Stimulated activated CD8-positive, alpha-beta memory T cell treated with anti-CD3 and anti-CD28 coated beads, Interleukin-15, amount 100 ng/mL, for 48 hours (primary cell): Measurements from ENCODE around the gene FGGY.
"Not testable (repeated sequence)": the region's sequence is repeated elsewhere in the genome, so short reads cannot be mapped to it uniquely, and the experiment has no call there.

Source experiments
- DNase-seq, 2 donors: peaks; one replicate each; pipeline ENCODE4 v3.0.0-alpha.2; 2020; ENCODE audit warnings: low read depth in 2 of 2

The FGGY gene

DNA sequence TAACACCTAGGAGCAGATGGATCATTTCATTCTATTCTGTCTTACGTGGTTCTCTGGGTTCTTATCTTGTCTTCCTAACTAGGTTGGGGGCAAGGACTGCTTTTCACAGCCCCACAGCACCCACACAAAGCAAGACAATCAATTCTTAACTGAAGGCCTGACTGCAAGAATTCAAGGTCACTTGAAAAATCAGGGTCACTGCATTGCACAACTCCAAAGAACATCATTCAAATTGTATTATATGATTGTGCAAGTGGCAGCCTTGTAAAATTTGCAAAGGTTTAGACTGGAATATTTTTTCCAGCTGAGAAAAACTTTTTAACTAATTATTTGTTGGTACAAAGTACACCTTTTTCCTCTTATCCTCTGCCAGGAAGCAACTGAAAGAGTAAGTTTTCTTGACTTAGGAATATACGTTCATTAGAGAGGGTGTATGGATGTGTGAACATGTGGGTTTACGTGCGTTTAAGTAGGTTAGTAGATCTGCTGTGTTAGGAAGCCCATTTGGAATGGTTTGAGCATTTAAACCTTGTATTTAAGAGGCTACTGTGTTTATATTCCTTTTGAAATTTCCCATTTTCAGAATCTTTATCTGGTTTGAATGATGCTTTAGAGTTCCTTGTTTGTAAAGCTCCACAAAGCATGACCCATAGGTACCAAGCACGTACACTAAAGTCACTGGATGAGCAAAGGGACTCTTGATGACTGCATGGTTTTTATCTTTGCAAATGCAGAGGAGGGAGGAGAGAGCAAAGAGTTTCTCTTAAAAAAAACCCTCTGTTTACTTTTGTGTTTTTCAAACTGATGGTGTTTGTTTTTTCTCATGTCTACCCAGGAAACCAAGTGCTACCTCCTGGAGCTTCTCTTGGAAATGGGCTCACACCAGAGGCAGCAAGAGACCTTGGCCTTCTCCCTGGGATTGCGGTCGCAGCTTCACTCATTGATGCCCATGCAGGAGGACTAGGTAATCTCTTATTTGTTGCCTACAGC is 214.9 kb downstream of the FGGY start:
- DNase-seq = no peak

DNA sequence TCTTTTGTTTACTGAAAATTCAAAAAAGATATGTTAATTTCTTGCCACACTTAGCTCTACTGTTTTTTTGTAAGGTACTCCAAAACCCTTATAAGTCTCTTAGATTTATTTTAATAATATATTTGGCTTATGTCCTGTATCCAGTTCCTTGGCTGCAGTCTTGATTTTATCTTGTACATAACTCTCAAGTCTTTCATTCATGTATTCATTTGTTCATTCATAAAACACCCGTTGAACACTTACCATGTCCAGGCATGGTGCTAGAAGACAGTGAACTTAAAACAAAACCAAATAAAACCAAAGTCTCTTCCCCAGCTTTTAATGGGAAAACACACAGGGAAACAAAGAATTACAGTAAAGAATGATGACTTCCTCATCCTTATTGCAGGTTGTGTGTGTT is 215.8 kb downstream of the FGGY start:
- DNase-seq = no peak

DNA sequence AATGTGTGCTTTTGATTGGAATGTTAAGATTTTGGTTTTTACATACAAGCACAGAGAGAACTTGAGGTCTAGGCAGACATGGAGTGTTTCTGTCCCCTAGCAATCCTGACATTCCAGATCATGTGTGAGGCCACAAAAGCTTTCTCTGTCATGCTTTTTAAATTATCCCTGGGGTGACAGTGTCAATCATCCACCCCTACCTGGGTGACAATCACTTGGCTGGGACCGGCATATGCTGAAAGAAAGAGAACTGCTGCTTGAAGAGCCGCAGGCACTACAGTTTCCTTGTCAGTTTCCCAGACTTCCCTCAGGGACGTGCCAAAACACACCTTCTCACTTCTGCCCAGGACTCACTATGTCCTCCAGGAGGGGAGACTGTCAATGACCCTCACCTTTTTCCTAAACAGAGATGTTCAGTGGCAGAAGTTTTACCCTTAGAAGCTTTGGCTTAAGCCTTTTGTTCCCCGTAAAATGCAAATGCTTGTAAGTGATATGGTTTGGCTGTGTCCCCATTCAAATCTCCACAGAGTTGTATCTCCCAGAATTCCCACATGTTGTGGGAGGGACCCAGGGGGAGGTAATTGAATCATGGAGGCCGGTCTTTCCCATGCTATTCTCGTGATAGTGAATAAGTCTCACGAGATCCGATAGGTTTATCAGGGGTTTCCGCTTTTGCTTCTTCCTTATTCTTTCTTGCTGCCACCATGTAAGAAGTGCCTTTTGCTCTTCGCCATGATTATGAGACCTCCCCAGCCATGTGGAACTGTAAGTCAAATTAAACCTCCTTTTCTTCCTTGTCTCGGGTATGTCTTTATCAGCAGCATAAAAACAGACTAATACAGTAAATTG is 217.4 kb downstream of the FGGY start:
- no peak for DNase-seq

DNA sequence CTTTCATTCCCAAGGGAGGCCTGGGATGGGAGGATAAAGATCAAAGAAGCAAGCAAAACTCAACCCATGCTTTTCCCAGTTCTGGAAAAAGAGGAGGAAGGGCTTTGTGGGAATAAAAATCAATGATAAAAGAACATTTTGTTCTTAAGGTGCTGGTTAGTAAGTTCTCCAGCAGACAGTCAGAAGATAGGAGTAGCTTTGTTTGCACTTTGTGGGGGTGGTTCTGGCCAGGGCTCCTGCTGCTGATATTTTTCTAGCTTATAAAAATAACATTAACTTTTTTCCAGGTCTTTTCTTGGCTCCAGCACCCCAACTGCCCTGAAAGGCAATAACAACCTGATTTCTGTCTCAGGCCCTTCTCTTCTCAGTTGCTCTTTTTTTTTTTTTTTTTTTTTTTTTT is 220.0 kb downstream of the FGGY start:
- DNase-seq = no peak

GRCh38 chr1:59520194-59520593 is 223.3 kb downstream of the FGGY start:
- DNase-seq = no peak

DNA sequence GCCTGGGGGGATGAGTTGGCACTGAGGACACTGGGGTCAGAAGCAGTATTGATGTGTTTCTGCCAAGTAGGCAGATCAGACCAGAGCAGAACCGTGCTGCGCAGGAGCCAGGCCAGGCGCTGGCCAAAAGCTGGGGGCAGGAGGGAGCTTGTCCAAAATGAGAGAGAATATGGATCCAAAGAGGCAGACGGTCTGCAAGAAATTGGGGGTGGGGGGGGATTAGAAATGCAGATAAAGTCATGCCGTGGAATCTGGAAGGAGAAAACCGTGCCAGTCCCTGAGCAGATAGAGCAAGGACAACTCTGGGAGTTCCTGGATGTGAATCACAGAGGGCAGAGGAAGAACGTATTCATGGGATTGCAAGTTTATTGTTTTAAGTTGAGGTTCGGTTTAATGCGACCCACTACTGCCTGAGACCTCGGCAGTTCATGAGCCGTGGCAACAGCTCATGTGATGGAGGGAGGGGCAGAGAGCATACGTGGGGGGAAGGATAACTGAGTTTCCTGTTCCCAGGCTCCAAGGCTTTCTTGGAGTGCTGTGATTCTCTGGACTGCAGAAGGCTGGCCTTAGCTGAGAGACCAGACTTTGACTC is 224.0 kb downstream of the FGGY start:
- DNase-seq = no peak

DNA sequence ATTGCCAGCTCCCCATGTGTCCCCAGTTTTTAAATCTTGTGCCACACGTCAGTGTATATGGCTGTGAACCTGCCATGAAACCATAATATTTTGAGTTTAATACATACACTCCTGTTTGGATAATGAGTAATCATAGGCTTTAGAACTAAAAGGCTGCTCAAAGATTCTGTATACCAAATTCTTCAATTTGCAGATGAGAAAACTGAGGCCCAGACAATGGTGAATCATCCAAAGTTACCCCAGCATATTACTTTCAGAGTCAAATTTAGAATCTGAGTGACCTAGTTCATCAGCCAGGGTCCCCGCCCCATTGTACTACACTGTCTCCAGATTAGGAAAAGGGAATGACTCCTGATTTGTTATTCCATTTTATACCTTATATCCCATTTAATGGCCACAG is 224.6 kb downstream of the FGGY start:
- no peak for DNase-seq

GRCh38 chr1:59522925-59523505 is 226.1 kb downstream of the FGGY start:
- DNase-seq = no peak

DNA sequence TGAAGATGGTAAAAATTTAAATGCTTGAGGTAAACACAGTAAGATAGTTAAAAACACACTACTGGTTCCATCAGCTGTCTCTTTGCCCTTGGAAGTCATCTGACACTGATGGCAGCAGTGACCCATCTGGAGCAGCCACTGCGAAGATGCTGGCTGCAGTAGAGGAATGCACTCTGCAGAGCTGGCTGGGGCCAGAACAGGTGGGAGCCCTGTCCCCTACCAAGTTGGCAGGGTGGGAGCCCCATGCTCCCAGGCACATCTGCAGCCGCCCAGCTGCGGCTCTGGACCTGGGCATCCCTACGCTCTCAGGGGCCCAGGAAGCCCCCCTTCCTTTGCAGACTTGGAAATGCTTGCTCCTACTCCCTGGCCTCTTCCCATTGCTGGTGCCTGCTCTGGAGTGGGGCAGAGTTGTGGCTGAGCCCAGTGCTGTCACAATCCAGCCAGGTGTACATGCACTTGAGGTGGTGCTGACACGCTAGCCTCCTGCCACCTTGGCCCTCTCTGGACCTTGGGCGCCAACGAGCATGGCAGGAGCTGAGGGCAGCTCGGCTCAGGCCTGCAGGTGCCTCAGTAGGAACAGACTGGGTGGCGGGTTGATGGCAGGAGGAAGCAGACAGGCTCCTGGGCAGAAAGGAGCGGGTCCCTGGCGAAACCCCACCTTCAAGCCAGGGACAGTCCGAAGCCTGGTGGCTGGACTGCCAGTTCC is 227.0 kb downstream of the FGGY start:
- no peak for DNase-seq

DNA sequence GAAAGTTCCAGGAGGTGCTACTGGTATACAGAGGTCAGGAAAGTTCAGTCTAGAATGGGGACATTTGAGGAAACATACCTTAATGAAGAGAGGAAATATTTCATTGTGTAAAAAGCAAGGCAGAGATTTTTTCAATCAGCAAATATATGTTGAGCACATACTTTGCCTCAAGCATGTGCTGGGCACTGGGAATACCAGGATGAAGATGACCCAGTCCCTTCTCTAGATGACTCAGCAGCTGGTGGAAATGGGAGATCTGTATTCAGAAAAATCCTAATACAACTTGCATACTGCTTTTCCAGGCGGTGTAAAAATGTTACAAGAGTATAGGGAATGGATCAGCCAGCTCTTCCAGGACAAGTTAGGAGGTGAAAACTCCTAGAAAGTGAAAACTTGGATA is 229.3 kb downstream of the FGGY start:
- DNase-seq = no peak

DNA sequence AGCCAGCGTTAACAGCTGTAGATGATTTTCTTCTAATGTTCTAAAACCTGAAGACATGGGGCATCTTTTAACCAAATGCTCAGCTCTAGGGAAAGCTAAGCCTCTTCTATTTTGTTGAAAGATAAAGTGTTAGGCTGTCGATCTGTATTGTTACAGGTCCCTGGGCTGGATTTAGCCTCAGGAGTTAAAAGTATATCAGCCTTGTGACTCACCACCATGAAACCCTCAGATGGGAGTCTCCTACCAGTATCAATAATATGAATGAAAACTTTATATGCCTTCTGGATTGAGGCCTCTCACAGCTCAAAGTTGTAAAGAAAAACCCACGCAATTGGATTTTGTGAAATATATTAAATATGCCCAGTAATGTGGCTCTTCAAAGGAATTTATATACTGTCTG is 231.6 kb downstream of the FGGY start:
- DNase-seq = no peak

DNA sequence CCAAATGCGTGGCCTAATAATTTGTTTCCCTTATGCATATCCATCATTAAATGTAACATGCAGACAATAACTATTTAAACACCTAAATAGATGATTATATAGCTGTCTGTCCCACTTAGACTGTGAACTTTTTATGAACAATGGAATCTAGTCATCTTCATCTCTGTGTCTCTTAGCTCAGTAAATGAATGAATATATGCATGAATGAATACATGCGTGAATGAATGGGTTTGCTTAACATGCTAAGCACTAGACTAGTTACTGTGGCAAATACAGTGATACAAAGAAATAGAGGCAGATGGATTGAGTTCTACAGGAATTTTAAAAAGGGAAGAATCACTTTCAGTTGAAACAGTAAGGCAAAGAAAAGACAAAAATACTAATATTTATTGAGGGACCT is 232.0 kb downstream of the FGGY start:
- no peak for DNase-seq

DNA sequence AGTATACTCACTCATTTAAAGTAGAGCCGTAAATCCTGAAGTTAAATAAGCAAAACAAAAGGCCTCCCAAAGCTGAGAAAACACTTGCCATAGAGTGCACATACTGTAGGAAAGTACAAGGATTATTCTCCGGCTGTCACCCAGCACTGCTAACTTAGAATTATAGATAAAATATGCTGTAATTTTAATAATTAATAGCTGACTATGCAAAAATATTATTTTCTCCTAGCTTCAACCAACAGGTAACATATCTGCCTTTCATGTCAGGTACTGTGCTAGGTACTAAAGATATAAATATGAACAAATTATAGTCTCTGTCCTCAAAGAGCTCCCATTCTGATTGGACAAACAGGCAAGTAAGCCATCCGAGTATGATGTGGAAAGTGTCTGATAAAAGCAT is 233.2 kb downstream of the FGGY start:
- no peak for DNase-seq

GRCh38 chr1:59532102-59532501 is 235.2 kb downstream of the FGGY start:
- DNase-seq = no peak

GRCh38 chr1:59538476-59538875 is 241.6 kb downstream of the FGGY start:
- DNase-seq = not testable (repeated sequence)

GRCh38 chr1:59539961-59540681 is 243.2 kb downstream of the FGGY start:
- no peak for DNase-seq

DNA sequence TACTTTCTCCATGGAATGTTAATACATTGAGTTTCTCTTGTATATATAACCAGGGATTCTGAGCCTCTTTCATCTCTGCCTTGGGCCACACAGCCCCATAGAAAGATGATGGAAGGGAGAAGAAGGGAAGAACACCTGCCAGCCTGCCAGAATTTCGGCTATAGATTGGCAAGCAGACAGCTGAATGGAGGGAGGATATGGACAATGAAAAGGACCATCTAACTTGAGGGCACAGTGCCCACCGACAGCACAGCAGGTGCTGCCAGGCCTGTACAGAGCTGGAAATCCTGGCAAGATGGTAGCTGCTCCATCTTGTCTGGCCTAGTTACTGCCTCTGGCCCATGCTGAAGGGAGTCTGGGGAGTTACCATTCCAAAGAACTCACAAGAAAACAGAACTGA is 244.3 kb downstream of the FGGY start:
- no peak for DNase-seq

DNA sequence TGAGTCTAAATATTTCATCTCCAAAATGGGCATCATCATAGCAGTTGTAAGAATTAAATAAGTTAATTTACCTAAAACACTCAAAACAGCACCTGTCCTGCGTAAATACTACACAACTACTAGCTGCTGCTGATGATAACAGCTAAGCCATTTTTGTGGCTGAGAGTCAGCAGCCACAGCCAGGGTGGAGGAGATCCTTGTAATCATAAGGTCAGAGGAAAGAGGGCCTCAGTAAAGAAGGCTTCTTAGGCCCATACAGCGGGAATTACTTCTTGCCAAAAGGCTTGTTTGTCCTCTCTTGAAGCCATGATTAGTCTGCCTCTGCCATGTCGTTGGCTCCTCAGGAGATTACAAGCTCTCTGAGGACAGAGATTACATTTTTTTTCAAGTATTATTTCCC is 245.0 kb downstream of the FGGY start:
- DNase-seq = no peak

DNA sequence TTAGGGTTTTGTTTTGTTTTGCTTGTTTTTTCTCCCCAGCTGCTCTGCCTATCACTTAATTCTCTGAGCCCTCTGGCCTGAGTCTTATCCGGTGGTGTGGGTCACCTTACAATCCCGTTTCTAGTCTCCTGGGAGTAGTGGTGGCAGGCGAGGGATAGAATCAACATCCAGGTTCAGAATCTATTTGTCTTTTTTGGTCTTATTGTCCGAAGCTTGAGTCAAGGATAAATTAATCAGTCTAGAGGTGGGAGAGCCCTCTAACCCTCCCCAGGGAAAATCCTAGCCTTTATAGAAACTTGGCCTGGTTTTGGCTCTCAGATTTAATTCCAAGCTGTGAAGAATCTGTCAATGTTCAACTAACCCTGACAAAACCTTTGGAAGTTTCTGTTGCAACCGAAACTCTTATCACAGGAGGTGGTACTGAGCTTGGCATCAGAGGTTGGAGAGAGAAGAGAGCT is 246.3 kb downstream of the FGGY start:
- DNase-seq = no peak

- no peak for DNase-seq
Measured at GRCh38 chr1:59544615-59545293, 247.9 kb downstream of the FGGY start.
